ENCODE measurements around the gene SIRT1.
"Not testable (repeated sequence)": the region's sequence is repeated elsewhere in the genome, so short reads cannot be mapped to it uniquely, and the experiment has no call there.

Gene SIRT1

GRCh38 chr10:67965456-67965855 lies 81.0 kb downstream of the SIRT1 start:
- DNase-seq (ENCODE audit: low spot score), result no peak

- DNase-seq (ENCODE audit: low spot score), result not testable (repeated sequence)
Observed at GRCh38 chr10:67966035-67966434, 81.6 kb downstream of the SIRT1 start.
